ENCODE results near the gene CMTR1. TPM values are rescaled to one million over a fixed set of nuclear protein-coding genes. Genes with fewer than 3 reads are reported as not detected.
"Not testable (repeated sequence)": the region's sequence is repeated elsewhere in the genome, so short reads cannot be mapped to it uniquely, and the experiment has no call there.

Gene CMTR1
- polyA plus RNA-seq, 6 donors from 2014 or later = 27.2 to 32.1 (median 28.9) TPM

- H3K4me3 Mint-ChIP-seq = peak overlapping the region; percentile 6 to 84 (median 70)
- not testable (repeated sequence) for ATAC-seq (ENCODE audit: low read depth in 2 of 2); H3K9me3 Mint-ChIP-seq; H3K27me3 Mint-ChIP-seq; DNase-seq
- H3K36me3 Mint-ChIP-seq = peaks cover 18 to 29% of the 10 kb centered on the region in 2 donors
- H3K27ac Mint-ChIP-seq = peak overlapping the region in 3 of 6 donors; percentile 38 to 88 (median 67)
- peaks cover 3 to 19% (median 19%) of the 10 kb centered on the region in 3 donors for H3K4me1 Mint-ChIP-seq
Measured at GRCh38 chr6:37443216-37443542, 10.2 kb downstream of the CMTR1 start.

- Mint-ChIP-seq H3K4me3 (no peak overlapping the region), H3K9me3 (no peaks in the 10 kb centered on the region), H3K27ac (no peak overlapping the region), H3K27me3 (no peaks in the 10 kb centered on the region), H3K36me3 (peaks cover 50 to 58% of the 10 kb centered on the region in 2 donors), H3K4me1 (peaks cover 0 to 4% (median 0%) of the 10 kb centered on the region in 3 donors)
- DNase-seq (no peak), ATAC-seq (ENCODE audit: low read depth in 2 of 2) (no peak)
Measured at GRCh38 chr6:37449984-37450383, 17.0 kb downstream of the CMTR1 start.

- peaks cover 46 to 59% of the 10 kb centered on the region in 2 donors for H3K36me3 Mint-ChIP-seq
- no peaks in the 10 kb centered on the region for H3K27me3 Mint-ChIP-seq
- no peak for DNase-seq
- peaks cover 0 to 4% (median 2%) of the 10 kb centered on the region in 3 donors for H3K4me1 Mint-ChIP-seq
- no peak overlapping the region for H3K4me3 Mint-ChIP-seq
- H3K27ac Mint-ChIP-seq = no peak overlapping the region
- no peaks in the 10 kb centered on the region for H3K9me3 Mint-ChIP-seq
- no peak for ATAC-seq (ENCODE audit: low read depth in 2 of 2)
Measured at GRCh38 chr6:37451441-37452193, 18.6 kb downstream of the CMTR1 start.

- no peaks in the 10 kb centered on the region for H3K27me3 Mint-ChIP-seq
- ATAC-seq (ENCODE audit: low read depth in 2 of 2) (no peak), DNase-seq (no peak)
- H3K36me3 Mint-ChIP-seq = peaks cover 53% of the 10 kb centered on the region in 2 donors
- H3K9me3 Mint-ChIP-seq = no peaks in the 10 kb centered on the region
- no peak overlapping the region for H3K4me3 Mint-ChIP-seq
- H3K27ac Mint-ChIP-seq = peak overlapping the region in 2 of 6 donors; percentile 26 to 73
- peaks cover 0 to 4% (median 2%) of the 10 kb centered on the region in 3 donors for H3K4me1 Mint-ChIP-seq
Measured at GRCh38 chr6:37452522-37452921, 19.5 kb downstream of the CMTR1 start.

GRCh38 chr6:37454420-37455140, 21.6 kb downstream of the CMTR1 start:
- H3K4me1 Mint-ChIP-seq = peaks cover 0 to 4% (median 2%) of the 10 kb centered on the region in 3 donors
- no peak overlapping the region for H3K4me3 Mint-ChIP-seq
- no peaks in the 10 kb centered on the region for H3K9me3 Mint-ChIP-seq
- ATAC-seq (ENCODE audit: low read depth in 2 of 2) (no peak), DNase-seq (no peak)
- peak overlapping the region in 2 of 6 donors; percentile 51 to 66 for H3K27ac Mint-ChIP-seq
- no peaks in the 10 kb centered on the region for H3K27me3 Mint-ChIP-seq
- H3K36me3 Mint-ChIP-seq = peaks cover 60% of the 10 kb centered on the region in 2 donors

- Mint-ChIP-seq H3K4me3 (no peak overlapping the region), H3K27ac (no peak overlapping the region), H3K9me3 (no peaks in the 10 kb centered on the region), H3K4me1 (peaks cover 0 to 4% (median 2%) of the 10 kb centered on the region in 3 donors), H3K27me3 (no peaks in the 10 kb centered on the region), H3K36me3 (peaks cover 48 to 62% of the 10 kb centered on the region in 2 donors)
- ATAC-seq (ENCODE audit: low read depth in 2 of 2) (no peak), DNase-seq (no peak)
Measured at GRCh38 chr6:37456126-37456525, 23.1 kb downstream of the CMTR1 start.

GRCh38 chr6:37456816-37457560, 24.0 kb downstream of the CMTR1 start:
- H3K4me3 Mint-ChIP-seq = no peak overlapping the region
- ATAC-seq (ENCODE audit: low read depth in 2 of 2) = no peak
- peak overlapping the region in 2 of 6 donors; percentile 13 to 44 for H3K27ac Mint-ChIP-seq
- H3K36me3 Mint-ChIP-seq = peaks cover 49 to 63% of the 10 kb centered on the region in 2 donors
- DNase-seq = no peak
- H3K9me3 Mint-ChIP-seq = no peaks in the 10 kb centered on the region
- peaks cover 0 to 4% (median 2%) of the 10 kb centered on the region in 3 donors for H3K4me1 Mint-ChIP-seq
- no peaks in the 10 kb centered on the region for H3K27me3 Mint-ChIP-seq

- H3K4me3 Mint-ChIP-seq = no peak overlapping the region
- H3K27ac Mint-ChIP-seq = peak overlapping the region in 2 of 6 donors; percentile 49 to 64
Measured at GRCh38 chr6:37459981-37460800, 27.2 kb downstream of the CMTR1 start.

GRCh38 chr6:37460805-37461204, 27.8 kb downstream of the CMTR1 start:
- Mint-ChIP-seq H3K4me3 (no peak overlapping the region), H3K36me3 (peaks cover 36 to 43% of the 10 kb centered on the region in 2 donors), H3K27ac (no peak overlapping the region), H3K4me1 (peaks cover 0 to 2% (median 0%) of the 10 kb centered on the region in 3 donors), H3K9me3 (peaks cover 0 to 2% (median 0%) of the 10 kb centered on the region in 7 donors), H3K27me3 (no peaks in the 10 kb centered on the region)
- ATAC-seq (ENCODE audit: low read depth in 2 of 2) = no peak
- no peak for DNase-seq

More at GRCh38 chr6:37459981-37460800, 27.2 kb downstream of the CMTR1 start:
- Mint-ChIP-seq H3K9me3 (peaks cover 0 to 2% (median 0%) of the 10 kb centered on the region in 7 donors), H3K36me3 (peaks cover 42 to 47% of the 10 kb centered on the region in 2 donors), H3K4me1 (peaks cover 0 to 2% (median 0%) of the 10 kb centered on the region in 3 donors), H3K27me3 (no peaks in the 10 kb centered on the region)
- ATAC-seq (ENCODE audit: low read depth in 2 of 2) (no peak), DNase-seq (no peak)

GRCh38 chr6:37463110-37463509, 30.1 kb downstream of the CMTR1 start:
- Mint-ChIP-seq H3K36me3 (peaks cover 32 to 47% of the 10 kb centered on the region in 2 donors), H3K4me1 (no peaks in the 10 kb centered on the region), H3K27me3 (no peaks in the 10 kb centered on the region), H3K4me3 (no peak overlapping the region), H3K27ac (no peak overlapping the region), H3K9me3 (peaks cover 0 to 9% (median 4%) of the 10 kb centered on the region in 7 donors)
- DNase-seq = no peak
- ATAC-seq (ENCODE audit: low read depth in 2 of 2) = no peak

- H3K9me3 Mint-ChIP-seq = peaks cover 0 to 9% (median 4%) of the 10 kb centered on the region in 7 donors
- H3K4me1 Mint-ChIP-seq = no peaks in the 10 kb centered on the region
- no peaks in the 10 kb centered on the region for H3K27me3 Mint-ChIP-seq
- peak overlapping the region in 1 of 6 donors; percentile 45 for H3K27ac Mint-ChIP-seq
- ATAC-seq (ENCODE audit: low read depth in 2 of 2) = no peak
- no peak overlapping the region for H3K4me3 Mint-ChIP-seq
- DNase-seq = no peak
- H3K36me3 Mint-ChIP-seq = peaks cover 23 to 45% of the 10 kb centered on the region in 2 donors
Measured at GRCh38 chr6:37467718-37468117, 34.7 kb downstream of the CMTR1 start.

- peak overlapping the region in 1 of 6 donors; percentile 1 for H3K27ac Mint-ChIP-seq
- peaks cover 0 to 4% (median 0%) of the 10 kb centered on the region in 3 donors for H3K4me1 Mint-ChIP-seq
- no peaks in the 10 kb centered on the region for H3K27me3 Mint-ChIP-seq
- peaks cover 49 to 50% of the 10 kb centered on the region in 2 donors for H3K36me3 Mint-ChIP-seq
- DNase-seq = no peak
- no peaks in the 10 kb centered on the region for H3K9me3 Mint-ChIP-seq
- no peak for ATAC-seq (ENCODE audit: low read depth in 2 of 2)
- H3K4me3 Mint-ChIP-seq = no peak overlapping the region
Measured at GRCh38 chr6:37473364-37474095, 40.5 kb downstream of the CMTR1 start.
